Stimulated activated CD4-positive, alpha-beta T cell treated with anti-CD3 and anti-CD28 coated beads, Interleukin-4, amount 100 ng/mL, for 4 hours (primary cell): ENCODE results near the gene KMT2E.

Experiments
- DNase-seq, 2 experiments: peaks; one replicate each; pipeline ENCODE4 v3.0.0-alpha.2; 2020

The KMT2E gene

DNA sequence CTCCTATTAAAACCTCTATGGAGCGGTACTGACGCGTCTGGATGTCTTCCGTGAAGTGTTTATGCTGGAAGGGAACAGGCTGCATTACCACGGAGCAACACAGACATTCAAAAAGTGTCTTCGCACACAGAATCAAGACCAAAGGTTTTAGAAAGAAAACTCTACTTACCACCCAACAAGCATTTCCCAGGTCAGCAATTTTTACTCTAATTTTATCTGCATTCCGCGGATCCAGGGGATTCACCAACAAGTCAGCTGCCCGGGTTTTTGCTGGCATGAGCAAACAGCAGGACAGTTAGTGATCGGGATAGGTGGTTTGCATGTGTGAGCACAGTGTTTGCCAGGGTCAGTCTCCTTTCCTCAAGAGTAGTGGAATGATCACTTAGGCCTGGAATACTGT is 118.8 kb downstream of the KMT2E start:
- no peak for DNase-seq

DNA sequence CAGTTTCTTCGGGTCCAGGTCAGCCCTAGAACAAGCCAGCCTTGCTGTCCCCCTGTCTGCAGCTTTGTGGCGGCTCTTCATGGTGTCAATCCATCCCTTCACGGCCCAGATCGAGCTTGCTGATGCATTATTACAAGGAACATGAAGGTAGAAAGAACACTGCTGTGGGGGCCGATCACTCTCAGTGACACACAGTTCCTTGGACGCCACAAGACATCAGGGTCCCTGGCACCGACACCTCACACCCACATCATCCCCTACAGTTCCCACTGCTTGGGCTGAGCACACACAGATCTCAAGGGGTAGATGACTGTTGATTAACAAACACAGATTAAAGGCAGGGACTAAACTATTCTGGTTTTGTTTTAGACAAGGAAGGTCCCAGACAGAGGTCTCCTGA is 119.4 kb downstream of the KMT2E start:
- no peak for DNase-seq

DNA sequence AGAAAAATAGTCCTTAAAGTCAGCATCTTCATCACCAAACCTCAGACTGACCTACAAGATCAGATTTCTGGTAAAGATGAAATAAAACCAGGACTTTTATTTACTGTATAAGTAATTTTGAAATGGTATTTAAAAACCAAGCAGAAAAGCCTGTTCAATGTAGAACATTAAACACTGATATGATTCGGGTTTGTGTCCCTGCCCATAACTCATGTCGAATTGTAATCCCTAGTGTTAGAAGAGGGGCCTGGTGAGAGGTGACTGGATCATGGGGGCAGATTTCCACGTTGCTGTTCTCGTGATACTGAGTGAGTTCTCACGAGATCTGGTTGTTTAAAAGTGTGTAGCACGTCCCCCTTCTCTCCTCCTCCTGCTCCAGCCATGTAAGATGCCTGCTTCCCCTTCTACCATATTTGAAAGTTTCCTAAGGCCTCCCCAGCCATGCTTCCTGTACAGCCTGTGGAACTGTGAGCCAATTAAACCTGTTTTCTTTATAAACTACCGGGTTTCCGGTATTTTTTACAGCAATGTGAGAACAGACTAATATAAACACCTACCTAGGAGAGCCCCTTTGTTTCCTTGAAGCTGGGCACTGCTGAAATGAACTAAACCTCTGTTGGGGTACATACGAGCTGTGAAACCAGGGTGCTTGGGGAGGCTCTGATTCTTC is 120.1 kb downstream of the KMT2E start:
- DNase-seq, result no peak

DNA sequence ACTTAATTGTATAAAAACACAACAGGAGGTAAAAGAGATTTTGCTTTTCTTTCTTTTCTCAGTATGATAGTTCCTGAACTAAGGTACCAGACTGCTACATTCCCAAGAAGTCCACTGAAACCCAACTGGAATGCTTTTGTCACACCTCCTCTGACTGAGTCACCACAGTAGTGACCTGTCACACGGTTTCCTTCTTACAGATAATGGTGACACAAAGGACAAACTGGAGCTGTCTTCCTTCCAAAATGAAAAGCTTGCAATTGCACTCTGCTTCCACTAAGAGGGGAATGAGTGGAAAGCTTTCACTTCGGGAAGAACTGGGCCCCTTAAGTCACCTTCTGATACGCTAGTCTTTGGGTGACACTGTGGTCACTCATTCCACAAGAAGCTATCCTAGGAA is 122.2 kb downstream of the KMT2E start:
- no peak for DNase-seq

DNA sequence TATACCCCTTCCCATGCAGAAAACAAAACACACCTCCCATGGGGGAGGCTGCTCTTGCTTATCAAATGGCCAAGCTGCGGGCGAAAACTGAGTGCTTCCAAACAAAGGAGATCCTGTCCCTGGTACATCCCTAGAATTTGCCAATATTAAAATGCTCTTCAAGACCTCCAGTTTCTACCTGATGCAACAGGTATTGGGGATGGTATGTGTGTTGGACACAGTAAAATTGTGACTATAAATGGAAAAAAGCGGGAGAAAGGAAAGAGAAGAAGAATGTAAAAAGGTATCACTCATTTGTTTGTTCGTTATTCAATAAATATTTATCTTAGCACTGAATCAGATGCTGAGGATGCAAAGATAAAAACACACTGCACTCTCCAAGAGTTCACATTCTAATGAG is 123.9 kb downstream of the KMT2E start:
- no peak for DNase-seq

DNA sequence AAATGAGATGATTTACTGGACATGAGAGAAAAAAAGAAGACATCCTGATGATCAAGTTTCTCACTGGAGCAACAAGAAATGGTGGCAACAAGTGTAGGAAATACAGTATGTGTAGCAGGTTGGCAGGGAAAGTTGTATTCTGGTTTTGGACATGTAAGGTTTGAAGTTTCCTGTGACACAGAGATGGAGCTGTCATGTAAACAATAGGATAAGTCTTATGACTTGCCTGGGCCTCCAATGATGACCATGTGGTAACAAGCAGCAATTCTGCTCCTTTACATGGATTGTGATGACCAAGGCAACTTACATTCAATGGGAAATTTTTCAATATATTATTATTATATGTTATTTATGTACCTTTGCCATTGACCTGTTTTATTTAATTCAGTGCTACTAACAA is 125.4 kb downstream of the KMT2E start:
- DNase-seq, result no peak

DNA sequence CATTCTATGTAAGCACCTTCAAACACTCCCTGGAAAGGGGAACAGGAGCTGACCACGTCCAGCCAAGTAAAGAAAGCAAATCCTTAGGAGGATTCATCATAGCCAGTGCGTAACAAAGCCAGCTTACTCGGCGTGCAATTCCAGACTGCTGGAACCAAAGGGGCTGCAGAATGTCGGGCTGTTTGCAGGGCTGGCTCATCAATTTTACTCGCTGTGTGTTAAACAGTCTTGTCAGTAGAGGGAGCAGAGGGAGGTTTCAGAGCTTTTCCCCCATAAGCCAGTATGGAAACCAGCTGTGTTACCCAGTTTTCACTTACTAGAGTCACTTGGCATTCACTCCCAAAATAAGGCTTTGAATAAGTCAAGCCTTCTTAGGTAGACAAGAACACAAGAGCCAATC is 127.1 kb downstream of the KMT2E start:
- no peak for DNase-seq

DNA sequence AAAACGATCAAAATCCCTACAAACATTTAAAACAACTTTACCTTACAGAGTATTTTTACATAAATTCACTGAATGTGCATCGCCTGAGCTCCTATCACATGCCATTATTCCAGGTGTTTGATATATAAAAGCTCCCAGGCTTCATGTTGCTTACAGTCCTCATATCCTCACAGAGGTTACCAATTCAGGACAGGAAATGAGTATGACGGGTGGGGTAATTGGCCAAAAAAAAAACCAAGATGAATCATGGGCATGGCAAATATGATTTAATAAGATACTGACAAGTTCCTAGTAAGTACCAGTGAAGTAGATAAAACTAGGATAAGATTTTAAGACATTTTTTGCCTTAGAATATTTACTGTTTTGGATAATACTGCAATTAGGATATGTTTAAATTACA is 135.8 kb downstream of the KMT2E start:
- no peak for DNase-seq

DNA sequence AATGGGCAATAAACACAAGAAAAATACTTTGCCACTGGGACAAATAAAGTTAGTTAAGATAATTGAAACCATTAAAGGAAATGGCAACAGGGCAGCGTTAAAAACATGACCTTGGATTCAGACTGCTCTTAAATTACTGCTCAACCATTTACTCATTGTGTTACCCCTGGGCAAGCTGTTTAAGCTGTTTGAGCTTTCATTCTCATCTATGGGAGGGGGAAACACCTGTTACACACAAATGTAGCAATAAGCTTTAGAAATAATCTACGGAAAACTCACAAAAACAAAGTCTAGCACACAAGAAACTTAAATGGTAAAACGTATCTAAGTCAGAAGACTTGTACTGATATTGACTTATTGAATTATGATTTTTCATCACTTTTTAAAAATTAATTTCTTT is 137.1 kb downstream of the KMT2E start:
- DNase-seq, result no peak

DNA sequence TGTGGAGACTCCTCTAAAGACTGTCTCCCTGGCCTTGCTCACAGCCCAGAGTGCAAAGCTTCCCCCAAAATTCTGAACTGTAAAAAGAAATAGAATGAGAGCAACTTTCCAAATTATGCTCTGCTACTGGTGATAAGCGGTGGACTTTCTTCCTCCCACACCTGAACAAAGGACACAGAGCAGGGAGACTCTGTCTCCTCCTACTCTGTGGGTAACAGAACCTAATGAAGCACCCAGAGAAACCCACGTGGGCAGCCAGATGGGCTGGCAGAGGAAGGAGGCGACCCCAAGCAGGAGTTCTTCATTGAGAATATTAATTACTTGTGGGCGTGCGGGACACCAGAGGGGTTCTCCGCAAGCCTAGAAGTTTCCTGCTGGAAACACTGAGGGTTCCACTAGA is 139.5 kb downstream of the KMT2E start:
- no peak for DNase-seq

DNA sequence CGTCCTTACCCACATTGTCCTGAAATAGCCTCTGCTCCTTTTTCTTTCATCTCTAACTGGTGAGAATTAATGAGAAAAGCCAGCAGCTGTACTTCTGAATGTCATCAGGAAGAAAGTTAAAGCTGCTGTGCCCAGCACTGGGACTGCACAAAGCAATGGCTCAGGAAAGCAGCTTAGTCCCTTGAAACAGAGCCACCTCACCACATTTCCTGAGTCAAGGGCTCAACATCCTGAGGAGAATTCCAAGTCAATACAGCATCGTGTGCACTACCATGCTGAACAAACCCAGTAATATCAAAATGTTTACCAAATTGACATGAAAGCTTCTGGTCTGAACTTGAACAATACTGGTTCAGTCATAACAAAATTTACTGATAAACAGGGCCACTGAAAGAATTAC is 140.1 kb downstream of the KMT2E start:
- DNase-seq, result no peak

DNA sequence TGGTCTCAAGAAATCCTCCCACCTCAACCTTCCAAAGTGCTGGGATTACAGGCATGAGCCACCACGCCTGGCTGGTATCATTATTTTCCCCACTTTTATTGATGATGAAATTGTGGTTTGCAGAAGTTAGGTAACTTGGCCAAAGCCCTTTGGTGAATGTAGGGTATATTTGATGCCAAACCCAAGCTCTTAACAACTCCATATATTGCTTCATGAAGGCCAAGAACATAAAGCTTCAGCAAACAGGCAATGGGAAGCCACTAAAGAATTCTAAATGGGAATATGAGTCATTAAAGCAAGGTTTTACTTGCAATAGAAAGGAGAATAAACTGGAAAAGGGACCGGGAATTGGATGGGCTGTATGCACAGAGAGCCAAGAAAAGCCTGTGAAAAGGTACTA is 142.7 kb downstream of the KMT2E start:
- no peak for DNase-seq

DNA sequence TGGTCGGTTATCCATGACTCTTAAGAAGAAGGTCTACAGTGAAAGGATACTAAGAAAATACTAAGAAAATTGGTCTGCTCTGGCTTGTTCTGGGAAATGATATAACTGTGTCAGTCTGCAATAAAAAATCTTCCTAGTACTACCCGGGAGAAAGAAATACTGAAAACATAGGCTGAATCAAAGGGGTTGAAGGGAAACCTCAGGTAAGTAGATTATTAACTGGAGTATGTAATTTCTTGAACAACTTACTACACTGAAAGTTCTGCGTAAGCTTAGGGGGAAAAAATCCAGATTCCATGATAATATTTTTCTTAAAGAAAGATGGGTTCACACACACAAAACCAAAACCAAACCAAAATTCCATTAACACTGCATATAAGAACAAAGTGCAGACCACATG is 143.3 kb downstream of the KMT2E start:
- DNase-seq, result no peak

DNA sequence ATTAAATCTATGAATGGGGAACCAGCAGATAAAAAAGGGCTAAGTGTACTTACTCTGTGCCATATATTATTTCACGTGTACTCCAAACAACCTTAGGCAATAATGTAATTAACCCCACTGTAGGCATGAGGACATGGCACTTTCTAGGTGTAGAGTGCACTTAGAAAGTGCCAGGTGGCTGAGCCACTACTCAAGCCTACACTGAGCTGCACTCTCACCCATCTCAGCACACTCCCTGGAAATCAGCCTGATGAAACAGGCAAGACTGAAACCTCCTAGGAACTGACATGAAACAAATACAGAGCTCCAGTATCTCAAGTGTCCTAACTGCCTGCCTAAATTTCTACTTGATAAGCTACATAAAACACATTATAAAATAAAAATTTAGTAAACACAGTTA is 147.4 kb downstream of the KMT2E start:
- DNase-seq, result no peak
